Activated T-helper 1 cell treated with anti-CD3 and anti-CD28 coated beads, Interleukin-12 subunit alpha, Interleukin-12 subunit beta, Interleukin-2, Interleukin-4 antibody, amounts not matched to agents 30 ng/mL and 10 ng/mL and 1 ng/mL, durations not matched to agents 14 hours and 24 hours and 36 hours (primary cell): Measurements from ENCODE around the gene CADPS2. TPM values are rescaled to one million over a fixed set of nuclear protein-coding genes. Genes with fewer than 3 reads are reported as not detected.

Experiments
- DNase-seq: peaks from one replicate; pipeline ENCODE4 v3.0.0; 2021; ENCODE audit warnings: low spot score
- H3K27ac Mint-ChIP-seq: one replicate; pipeline ENCODE4 v1.8.0; 2021; ENCODE audit warnings: mild to moderate bottlenecking, mixed read lengths
- H3K27me3 Mint-ChIP-seq: one replicate; pipeline ENCODE4 v1.8.0; 2022; ENCODE audit warnings: mild to moderate bottlenecking, moderate library complexity, mixed read lengths; ENCODE audit not compliant: insufficient read depth
- H3K36me3 Mint-ChIP-seq: one replicate; pipeline ENCODE4 v1.8.0; 2021; ENCODE audit warnings: low read depth, mixed read lengths
- H3K4me1 Mint-ChIP-seq: one replicate; pipeline ENCODE4 v1.8.0; 2021; ENCODE audit warnings: low read depth, mixed read lengths
- H3K4me3 Mint-ChIP-seq: one replicate; pipeline ENCODE4 v1.8.0; 2021; ENCODE audit warnings: mild to moderate bottlenecking, moderate library complexity, mixed read lengths
- H3K9me3 Mint-ChIP-seq: one replicate; pipeline ENCODE4 v1.8.0; 2021; ENCODE audit warnings: mixed read lengths
- intact Hi-C: fragments of 100-400 bp; cut with micrococcal nuclease; formaldehyde crosslinking; loops from one replicate; pipeline ENCODE4 v1.15.1; 2024
- total RNA-seq: library from RNA; stranded (reverse); gene quantifications from 2 replicates; pipeline ENCODE4 v1.2.3, GENCODE V29; 2022

CADPS2 gene
- total RNA-seq, 1 donor from 2014 or later = not detected

GRCh38 chr7:122791959-122792545 lies 94.2 kb downstream of the CADPS2 start:
- intact Hi-C loops = no loop called here
- H3K9me3 Mint-ChIP-seq = no peaks in the 10 kb centered on the region
- H3K27me3 Mint-ChIP-seq = no peaks in the 10 kb centered on the region
- no peaks in the 10 kb centered on the region for H3K4me1 Mint-ChIP-seq
- H3K4me3 Mint-ChIP-seq = no peak overlapping the region
- H3K36me3 Mint-ChIP-seq = no peaks in the 10 kb centered on the region
- DNase-seq = no peak
- H3K27ac Mint-ChIP-seq = no peak overlapping the region

DNA sequence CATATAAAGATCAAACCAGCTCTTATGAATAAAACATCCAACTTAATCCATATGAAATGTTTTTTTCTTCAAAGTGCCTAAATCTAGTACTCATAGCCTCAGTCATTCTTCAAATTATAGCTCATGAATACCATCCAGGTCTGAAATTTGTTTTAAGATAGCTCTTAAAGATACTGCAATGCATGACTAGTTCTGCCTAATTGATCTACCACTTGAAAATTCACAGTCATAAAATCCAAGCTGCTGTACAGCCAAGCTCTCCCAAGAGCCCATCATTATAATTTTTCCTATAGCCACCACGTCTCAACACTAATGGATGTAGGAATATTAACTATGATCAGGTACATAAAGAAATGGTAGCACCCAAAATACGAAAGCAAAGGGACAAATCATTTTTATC lies 95.7 kb downstream of the CADPS2 start:
- no peak overlapping the region for H3K4me3 Mint-ChIP-seq
- intact Hi-C loops = no loop called here

DNA sequence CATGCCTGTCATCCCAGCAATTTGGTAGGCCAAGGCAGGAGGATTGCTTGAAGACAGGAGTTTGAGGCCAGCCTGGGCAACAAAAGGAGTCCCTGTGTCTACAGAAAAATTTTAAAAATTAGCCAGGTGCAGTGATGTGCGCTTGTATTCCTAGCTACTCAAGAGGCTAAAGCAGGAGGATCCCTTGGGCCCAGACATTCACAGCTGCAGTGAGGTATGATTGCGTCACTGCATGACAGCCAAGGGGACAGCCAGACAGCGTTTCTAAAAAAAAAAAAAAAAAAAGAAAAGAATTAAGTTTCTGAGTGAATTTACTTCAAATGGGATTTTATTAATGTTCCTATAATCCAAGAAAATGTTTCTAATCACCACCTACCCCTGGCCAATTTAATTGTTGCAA lies 96.1 kb downstream of the CADPS2 start:
- H3K4me3 Mint-ChIP-seq = no peak overlapping the region
- H3K27ac Mint-ChIP-seq = no peak overlapping the region
- H3K27me3 Mint-ChIP-seq = no peaks in the 10 kb centered on the region
- H3K9me3 Mint-ChIP-seq = no peaks in the 10 kb centered on the region
- H3K36me3 Mint-ChIP-seq = no peaks in the 10 kb centered on the region
- H3K4me1 Mint-ChIP-seq = no peaks in the 10 kb centered on the region
- intact Hi-C loops = no loop called here
- no peak for DNase-seq

More for the DNA sequence above, 95.7 kb downstream of the CADPS2 start:
- Mint-ChIP-seq H3K27ac (no peak overlapping the region), H3K4me1 (no peaks in the 10 kb centered on the region), H3K9me3 (no peaks in the 10 kb centered on the region), H3K36me3 (no peaks in the 10 kb centered on the region), H3K27me3 (no peaks in the 10 kb centered on the region)
- no peak for DNase-seq

DNA sequence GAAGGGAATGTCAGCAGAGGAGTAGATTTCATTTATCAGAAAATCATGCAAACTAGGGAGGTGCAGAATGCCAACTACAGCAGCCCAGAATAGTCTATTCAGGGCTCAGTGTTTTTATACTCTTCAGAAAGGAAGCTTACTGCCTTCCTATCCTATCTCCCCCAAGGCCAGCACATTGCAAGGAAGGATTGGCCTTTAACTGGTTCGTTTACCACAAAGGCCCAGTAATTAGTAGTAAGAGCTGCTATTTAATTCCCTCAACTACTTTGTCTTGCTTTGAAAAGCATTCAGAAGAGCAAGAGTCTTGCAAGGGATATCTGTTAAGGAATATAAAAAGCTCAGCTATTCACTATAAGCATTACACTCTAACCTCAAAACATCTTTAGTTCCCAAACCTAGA lies 97.1 kb downstream of the CADPS2 start:
- intact Hi-C loops = no loop called here
- Mint-ChIP-seq H3K27me3 (no peaks in the 10 kb centered on the region), H3K9me3 (no peaks in the 10 kb centered on the region), H3K36me3 (no peaks in the 10 kb centered on the region), H3K4me3 (no peak overlapping the region), H3K27ac (no peak overlapping the region), H3K4me1 (no peaks in the 10 kb centered on the region)
- no peak for DNase-seq

- intact Hi-C loops = no loop called here
- H3K27ac Mint-ChIP-seq = no peak overlapping the region
- no peaks in the 10 kb centered on the region for H3K9me3 Mint-ChIP-seq
- H3K4me3 Mint-ChIP-seq = no peak overlapping the region
- no peaks in the 10 kb centered on the region for H3K27me3 Mint-ChIP-seq
- DNase-seq = no peak
- no peaks in the 10 kb centered on the region for H3K36me3 Mint-ChIP-seq
- no peaks in the 10 kb centered on the region for H3K4me1 Mint-ChIP-seq
Measured at GRCh38 chr7:122770686-122771335, 115.4 kb downstream of the CADPS2 start.

GRCh38 chr7:122768827-122769226 lies 117.4 kb downstream of the CADPS2 start:
- intact Hi-C loops = no loop called here
- Mint-ChIP-seq H3K9me3 (no peaks in the 10 kb centered on the region), H3K36me3 (no peaks in the 10 kb centered on the region), H3K27me3 (no peaks in the 10 kb centered on the region), H3K4me3 (no peak overlapping the region), H3K4me1 (no peaks in the 10 kb centered on the region), H3K27ac (no peak overlapping the region)
- DNase-seq = no peak

GRCh38 chr7:122767339-122767738 lies 118.9 kb downstream of the CADPS2 start:
- Mint-ChIP-seq H3K36me3 (no peaks in the 10 kb centered on the region), H3K4me1 (no peaks in the 10 kb centered on the region), H3K9me3 (no peaks in the 10 kb centered on the region), H3K27me3 (no peaks in the 10 kb centered on the region), H3K27ac (no peak overlapping the region), H3K4me3 (no peak overlapping the region)
- intact Hi-C loops = no loop called here
- DNase-seq = no peak

GRCh38 chr7:122766593-122766992 lies 119.7 kb downstream of the CADPS2 start:
- Mint-ChIP-seq H3K4me3 (no peak overlapping the region), H3K27ac (no peak overlapping the region)

GRCh38 chr7:122764902-122765301 lies 121.4 kb downstream of the CADPS2 start:
- DNase-seq = no peak
- Mint-ChIP-seq H3K9me3 (no peaks in the 10 kb centered on the region), H3K4me1 (no peaks in the 10 kb centered on the region), H3K27me3 (no peaks in the 10 kb centered on the region), H3K27ac (no peak overlapping the region), H3K36me3 (no peaks in the 10 kb centered on the region), H3K4me3 (no peak overlapping the region)
- intact Hi-C loops = no loop called here

More at GRCh38 chr7:122766593-122766992, 119.7 kb downstream of the CADPS2 start:
- no peak for DNase-seq
- Mint-ChIP-seq H3K36me3 (no peaks in the 10 kb centered on the region), H3K4me1 (no peaks in the 10 kb centered on the region), H3K9me3 (no peaks in the 10 kb centered on the region), H3K27me3 (no peaks in the 10 kb centered on the region)
- intact Hi-C loops = no loop called here

DNA sequence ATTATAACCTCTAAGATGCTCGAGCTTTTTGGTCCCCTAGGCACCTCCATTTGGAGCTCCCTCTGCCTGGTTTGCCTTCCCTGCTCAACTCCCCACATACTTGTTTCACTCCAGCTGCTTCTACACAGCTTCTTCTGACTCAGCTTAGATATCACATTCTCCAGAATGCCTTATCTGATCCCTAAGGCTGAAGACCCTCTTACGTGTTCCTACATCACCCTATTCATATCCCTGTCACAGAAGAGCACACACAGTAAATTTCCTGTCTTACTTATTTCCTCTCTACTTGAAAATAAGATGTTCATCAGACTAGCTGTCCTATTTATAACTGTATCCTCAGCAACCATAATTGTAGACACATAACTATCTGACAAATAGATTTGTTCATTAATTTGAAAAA lies 122.2 kb downstream of the CADPS2 start:
- intact Hi-C loops = no loop called here
- no peaks in the 10 kb centered on the region for H3K9me3 Mint-ChIP-seq
- no peaks in the 10 kb centered on the region for H3K36me3 Mint-ChIP-seq
- H3K4me3 Mint-ChIP-seq = no peak overlapping the region
- H3K4me1 Mint-ChIP-seq = no peaks in the 10 kb centered on the region
- no peaks in the 10 kb centered on the region for H3K27me3 Mint-ChIP-seq
- no peak overlapping the region for H3K27ac Mint-ChIP-seq
- DNase-seq = no peak

GRCh38 chr7:122762071-122762470 lies 124.2 kb downstream of the CADPS2 start:
- H3K4me3 Mint-ChIP-seq = no peak overlapping the region
- no peak for DNase-seq
- intact Hi-C loops = no loop called here
- no peaks in the 10 kb centered on the region for H3K4me1 Mint-ChIP-seq
- no peaks in the 10 kb centered on the region for H3K9me3 Mint-ChIP-seq
- H3K27ac Mint-ChIP-seq = no peak overlapping the region
- H3K27me3 Mint-ChIP-seq = no peaks in the 10 kb centered on the region
- H3K36me3 Mint-ChIP-seq = no peaks in the 10 kb centered on the region

DNA sequence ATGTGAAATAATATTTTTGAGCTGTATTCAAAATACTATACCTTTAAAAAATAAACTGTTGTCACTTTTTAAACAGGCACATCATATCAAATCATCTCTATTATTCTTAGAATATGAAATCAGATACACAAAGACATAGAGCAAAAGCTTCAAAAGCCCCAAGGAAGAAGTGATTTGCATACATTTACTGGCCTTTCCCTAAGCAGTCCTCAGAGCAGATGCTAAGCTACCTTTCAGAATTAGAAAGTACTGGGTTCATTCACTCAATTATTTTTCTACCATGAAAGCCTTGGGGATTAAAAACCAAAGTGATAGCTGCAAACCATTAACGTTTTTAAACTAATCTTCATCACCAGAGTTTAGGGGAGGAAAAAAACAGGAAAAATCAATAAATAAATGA lies 127.8 kb downstream of the CADPS2 start:
- no peaks in the 10 kb centered on the region for H3K36me3 Mint-ChIP-seq
- intact Hi-C loops = no loop called here

GRCh38 chr7:122756860-122757259 lies 129.4 kb downstream of the CADPS2 start:
- no peaks in the 10 kb centered on the region for H3K4me1 Mint-ChIP-seq
- no peaks in the 10 kb centered on the region for H3K27me3 Mint-ChIP-seq
- no peak overlapping the region for H3K4me3 Mint-ChIP-seq
- no peaks in the 10 kb centered on the region for H3K9me3 Mint-ChIP-seq
- no peak for DNase-seq
- no peaks in the 10 kb centered on the region for H3K36me3 Mint-ChIP-seq
- intact Hi-C loops = no loop called here
- no peak overlapping the region for H3K27ac Mint-ChIP-seq

More for the DNA sequence above, 127.8 kb downstream of the CADPS2 start:
- no peaks in the 10 kb centered on the region for H3K27me3 Mint-ChIP-seq
- DNase-seq = no peak
- H3K4me3 Mint-ChIP-seq = no peak overlapping the region
- H3K4me1 Mint-ChIP-seq = no peaks in the 10 kb centered on the region
- no peak overlapping the region for H3K27ac Mint-ChIP-seq
- no peaks in the 10 kb centered on the region for H3K9me3 Mint-ChIP-seq

GRCh38 chr7:122755696-122756095 lies 130.6 kb downstream of the CADPS2 start:
- no peak for DNase-seq
- H3K27ac Mint-ChIP-seq = no peak overlapping the region
- no peaks in the 10 kb centered on the region for H3K4me1 Mint-ChIP-seq
- H3K4me3 Mint-ChIP-seq = no peak overlapping the region
- intact Hi-C loops = no loop called here
- H3K9me3 Mint-ChIP-seq = no peaks in the 10 kb centered on the region
- H3K27me3 Mint-ChIP-seq = no peaks in the 10 kb centered on the region
- no peaks in the 10 kb centered on the region for H3K36me3 Mint-ChIP-seq
